Stimulated activated effector memory CD8-positive, alpha-beta T cell treated with anti-CD3 and anti-CD28 coated beads, Interleukin-12 subunit alpha, Interleukin-12 subunit beta, amount 100 ng/mL, for 72 hours (primary cell): ENCODE measurements around the gene STXBP5.
A peak's percentile ranks its signal among the peaks of the same experiment; 100 is the strongest.

Source experiments
- ATAC-seq: fragments of 150-1000 bp; cut with Tn5 transposase; 2 replicates; pipeline ENCODE4 v1.10.0; 2021
- DNase-seq, 2 donors: peaks; one replicate each; pipeline ENCODE4 v3.0.0; 2021 to 2022; ENCODE audit warnings: low spot score in 2 of 2
- H3K27ac Mint-ChIP-seq: one replicate; pipeline ENCODE4 v1.8.0; 2022; ENCODE audit warnings: mild to moderate bottlenecking, mixed read lengths
- H3K36me3 Mint-ChIP-seq: one replicate; pipeline ENCODE4 v1.8.0; 2022; ENCODE audit warnings: mild to moderate bottlenecking, mixed read lengths
- H3K4me1 Mint-ChIP-seq: one replicate; pipeline ENCODE4 v1.8.0; 2022; ENCODE audit warnings: mixed read lengths
- H3K4me3 Mint-ChIP-seq: one replicate; pipeline ENCODE4 v1.8.0; 2022; ENCODE audit warnings: mild to moderate bottlenecking, mixed read lengths
- H3K9me3 Mint-ChIP-seq: one replicate; pipeline ENCODE4 v1.8.0; 2022; ENCODE audit warnings: mixed read lengths

The STXBP5 gene

DNA sequence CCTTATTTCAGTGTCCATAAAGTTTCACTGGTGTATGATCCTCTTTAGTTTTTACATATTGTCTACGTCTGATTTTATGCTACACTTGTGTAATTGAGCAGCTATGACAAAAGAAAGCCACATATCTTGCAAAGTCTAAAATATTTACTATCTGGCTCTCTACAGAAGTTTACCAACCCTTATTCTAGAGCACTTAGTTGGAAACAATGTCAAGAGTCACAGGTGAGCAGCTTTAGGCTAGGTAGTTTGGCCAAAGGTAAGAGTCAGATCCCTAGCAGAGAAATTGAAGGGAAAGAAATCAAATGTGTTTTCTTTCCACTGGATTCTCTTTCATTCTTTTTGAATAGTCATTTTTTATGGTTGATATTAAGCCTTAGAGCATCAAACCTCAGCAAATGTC is 34.7 kb upstream of the STXBP5 start:
- H3K27ac Mint-ChIP-seq = no peak overlapping the region
- no peak for DNase-seq
- H3K9me3 Mint-ChIP-seq = no peaks in the 10 kb centered on the region
- no peaks in the 10 kb centered on the region for H3K4me1 Mint-ChIP-seq
- no peak for ATAC-seq
- H3K36me3 Mint-ChIP-seq = no peaks in the 10 kb centered on the region
- H3K4me3 Mint-ChIP-seq = no peak overlapping the region

DNA sequence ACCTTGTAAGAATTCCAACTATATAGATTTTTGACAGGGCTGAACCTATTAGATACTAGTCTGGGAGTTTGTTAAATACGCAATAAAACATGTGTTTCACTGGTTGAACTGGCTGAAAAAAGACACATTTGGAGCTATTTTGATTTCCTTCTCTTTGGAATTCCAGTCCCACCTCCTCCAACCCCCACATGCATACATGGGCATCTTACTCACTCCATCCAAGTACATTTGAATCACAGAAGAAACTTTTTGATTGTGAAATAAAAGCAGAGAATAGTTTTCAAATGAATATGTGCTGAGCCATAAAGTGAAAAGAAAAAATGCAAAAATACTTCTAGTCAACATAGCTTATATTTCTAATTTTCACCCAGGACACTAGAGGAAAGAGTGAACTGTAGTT is 33.9 kb upstream of the STXBP5 start:
- no peaks in the 10 kb centered on the region for H3K9me3 Mint-ChIP-seq
- H3K36me3 Mint-ChIP-seq = no peaks in the 10 kb centered on the region
- ATAC-seq (no peak), DNase-seq (no peak)
- no peak overlapping the region for H3K4me3 Mint-ChIP-seq
- no peak overlapping the region for H3K27ac Mint-ChIP-seq
- H3K4me1 Mint-ChIP-seq = no peaks in the 10 kb centered on the region

DNA sequence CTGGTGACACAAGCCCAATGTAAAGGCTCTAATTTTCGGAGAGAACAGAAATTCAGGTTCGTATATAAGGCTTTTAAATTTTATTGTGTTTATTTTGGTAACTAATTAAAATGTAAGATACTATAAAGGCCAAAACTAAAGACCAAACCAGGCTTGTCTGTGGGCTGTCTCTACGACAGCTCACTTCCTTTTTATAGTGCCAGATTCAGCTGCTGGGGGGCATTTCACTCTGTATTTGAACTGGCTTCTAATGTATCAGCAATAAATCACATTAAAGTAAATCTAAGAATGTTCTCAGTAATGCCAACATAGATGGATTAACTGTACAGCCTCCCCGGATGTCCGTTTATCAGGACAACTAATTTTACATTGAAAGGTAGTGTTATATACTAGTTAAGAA is 31.1 kb upstream of the STXBP5 start:
- Mint-ChIP-seq H3K27ac (no peak overlapping the region), H3K4me1 (no peaks in the 10 kb centered on the region), H3K9me3 (no peaks in the 10 kb centered on the region), H3K4me3 (no peak overlapping the region), H3K36me3 (no peaks in the 10 kb centered on the region)
- ATAC-seq = no peak
- DNase-seq = no peak

DNA sequence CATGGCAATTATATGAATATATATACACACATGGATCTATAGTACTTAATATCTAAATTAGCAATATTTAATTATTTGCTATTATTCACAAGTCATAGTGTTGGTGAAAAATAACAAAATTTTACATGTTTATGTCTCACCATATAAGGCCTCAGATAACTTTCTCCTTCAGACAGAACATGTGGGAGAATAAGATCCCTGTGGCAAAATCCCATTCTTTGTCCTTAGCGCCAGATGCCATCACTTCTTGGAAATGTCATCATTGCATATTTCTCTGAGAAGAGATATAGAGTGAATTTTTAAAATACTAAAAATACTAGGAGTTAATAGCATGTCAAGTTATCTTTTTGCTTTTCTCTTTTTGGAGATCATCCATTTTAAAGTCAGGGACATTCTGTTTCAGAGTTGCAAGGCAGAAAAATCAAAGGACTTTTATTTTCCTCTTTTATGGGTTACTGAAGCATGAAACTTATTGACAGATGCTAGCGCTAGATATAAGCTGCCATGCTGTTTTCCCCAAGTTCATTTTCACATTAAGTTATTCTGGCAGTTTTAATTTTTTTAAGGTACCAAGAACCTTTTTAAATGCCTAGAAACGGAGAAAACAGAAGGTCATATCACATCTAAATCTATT is 30.4 kb upstream of the STXBP5 start:
- DNase-seq (no peak), ATAC-seq (no peak)
- Mint-ChIP-seq H3K36me3 (no peaks in the 10 kb centered on the region), H3K4me1 (no peaks in the 10 kb centered on the region), H3K27ac (no peak overlapping the region), H3K9me3 (no peaks in the 10 kb centered on the region), H3K4me3 (no peak overlapping the region)

DNA sequence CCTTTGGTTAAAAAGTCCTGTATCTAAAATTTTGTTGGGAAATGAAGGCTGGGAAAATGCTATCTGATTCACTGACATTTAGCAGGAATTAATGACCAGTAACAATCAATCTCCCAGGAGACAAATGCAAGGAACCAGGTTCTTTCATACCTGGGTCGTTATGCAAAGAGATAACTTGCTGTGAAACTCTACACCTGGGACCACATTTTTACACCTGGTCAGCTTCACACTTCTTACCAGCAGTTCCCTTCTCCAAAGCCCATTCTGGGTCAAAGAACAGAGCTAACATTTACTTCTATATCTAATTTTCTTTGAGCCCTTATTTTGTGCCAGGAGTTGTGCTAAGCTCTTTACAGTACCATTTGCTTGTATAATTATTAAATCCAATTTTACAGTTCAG is 27.4 kb upstream of the STXBP5 start:
- no peak overlapping the region for H3K27ac Mint-ChIP-seq
- ATAC-seq (no peak), DNase-seq (no peak)
- H3K4me1 Mint-ChIP-seq = no peaks in the 10 kb centered on the region
- no peaks in the 10 kb centered on the region for H3K9me3 Mint-ChIP-seq
- H3K36me3 Mint-ChIP-seq = no peaks in the 10 kb centered on the region
- H3K4me3 Mint-ChIP-seq = no peak overlapping the region

DNA sequence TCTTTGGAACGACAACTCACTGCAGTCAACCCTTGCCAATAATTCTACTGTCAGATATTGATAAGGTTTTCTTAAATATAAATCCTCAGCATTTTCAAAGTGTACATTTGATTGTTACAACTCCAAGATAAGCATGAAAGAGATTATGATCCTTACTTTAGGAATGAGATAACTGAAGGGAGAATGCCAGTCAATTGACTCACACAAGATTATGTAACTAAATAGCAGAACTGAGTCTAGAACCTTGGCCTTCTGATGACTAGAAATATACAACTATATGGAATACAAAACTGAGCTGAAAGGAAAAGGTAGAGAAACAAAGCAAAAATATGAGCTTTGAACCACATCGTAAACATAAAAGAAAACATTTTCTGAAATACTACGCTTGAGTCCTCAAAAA is 26.9 kb upstream of the STXBP5 start:
- Mint-ChIP-seq H3K36me3 (no peaks in the 10 kb centered on the region), H3K9me3 (no peaks in the 10 kb centered on the region), H3K4me3 (no peak overlapping the region), H3K4me1 (no peaks in the 10 kb centered on the region), H3K27ac (no peak overlapping the region)
- ATAC-seq (no peak), DNase-seq (no peak)

DNA sequence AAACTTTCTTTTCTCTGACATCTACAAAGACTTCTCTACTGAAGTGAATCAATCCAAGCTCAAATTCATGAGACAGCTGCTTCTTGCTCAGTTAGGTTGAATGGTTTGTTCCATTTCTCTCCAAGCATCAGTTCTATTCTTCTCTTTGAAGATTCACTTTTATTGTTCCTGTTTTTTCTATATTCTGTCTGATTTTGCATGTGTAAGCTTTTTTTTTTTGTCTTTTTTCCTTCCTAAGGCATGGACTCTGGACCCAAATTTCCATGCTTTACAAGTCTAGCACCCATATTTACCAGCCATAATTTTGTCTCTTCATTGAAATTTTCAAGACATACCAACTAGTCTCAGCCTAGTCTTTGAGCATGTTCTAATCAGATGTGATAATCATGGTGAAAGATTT is 25.9 kb upstream of the STXBP5 start:
- Mint-ChIP-seq H3K4me1 (no peaks in the 10 kb centered on the region), H3K4me3 (no peak overlapping the region), H3K27ac (no peak overlapping the region), H3K9me3 (no peaks in the 10 kb centered on the region), H3K36me3 (no peaks in the 10 kb centered on the region)
- ATAC-seq (no peak), DNase-seq (no peak)

DNA sequence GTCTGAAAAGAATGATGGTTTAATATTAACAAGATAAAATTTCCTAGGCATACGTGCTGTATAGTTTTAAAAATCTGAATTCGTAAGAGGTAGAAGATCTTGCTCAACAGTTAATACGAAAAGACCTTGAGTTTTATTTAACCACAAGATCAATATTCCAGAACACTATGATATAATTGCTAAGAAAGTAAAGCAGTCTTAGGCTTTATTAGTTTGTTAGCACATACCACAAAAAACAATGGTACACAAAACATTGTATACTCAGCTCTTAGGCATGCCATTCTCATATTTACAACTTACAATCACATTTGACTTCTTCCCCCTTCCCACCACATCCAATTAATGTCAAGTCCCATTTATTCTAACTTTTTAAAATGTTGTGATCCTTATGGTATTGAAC is 24.4 kb upstream of the STXBP5 start:
- Mint-ChIP-seq H3K9me3 (no peaks in the 10 kb centered on the region), H3K4me3 (no peak overlapping the region), H3K27ac (no peak overlapping the region), H3K36me3 (no peaks in the 10 kb centered on the region), H3K4me1 (no peaks in the 10 kb centered on the region)
- DNase-seq (no peak), ATAC-seq (no peak)

DNA sequence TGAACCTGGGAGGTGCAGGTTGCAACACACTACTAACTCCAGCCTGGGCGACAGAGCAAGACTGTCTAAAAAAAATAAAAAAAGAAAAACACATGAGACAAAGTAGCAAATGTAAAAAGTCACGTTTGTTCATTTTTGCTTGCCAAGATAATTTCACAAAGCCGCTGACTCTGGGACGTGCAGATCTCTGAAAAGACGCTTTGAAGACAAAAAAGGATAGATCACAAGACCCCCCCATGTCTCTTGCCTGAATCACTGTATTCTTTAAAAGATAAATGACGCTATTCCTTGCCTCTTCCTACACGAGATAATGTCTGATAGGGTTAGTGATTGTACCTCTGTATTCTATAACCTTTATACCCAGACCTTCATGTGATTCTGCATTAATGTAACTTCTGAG is 23.3 kb upstream of the STXBP5 start:
- H3K27ac Mint-ChIP-seq = no peak overlapping the region

DNA sequence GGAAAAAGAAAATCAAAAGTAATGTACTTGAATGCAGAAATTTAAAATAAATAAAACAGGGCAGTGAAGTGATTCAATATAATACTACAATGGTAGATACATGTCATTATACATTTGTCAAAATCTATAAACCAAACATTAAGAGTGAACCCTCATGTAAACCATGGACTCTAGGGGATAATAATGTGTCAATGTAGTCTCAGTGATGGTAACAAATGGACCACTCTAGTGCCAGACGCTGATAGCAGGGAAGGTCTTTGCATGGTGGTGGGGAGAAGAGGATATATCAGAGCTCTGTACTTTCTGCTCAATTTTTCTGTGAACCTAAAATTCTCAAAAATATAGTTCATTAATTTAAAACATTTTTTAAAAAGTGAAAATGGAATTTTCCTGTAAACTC is 19.8 kb upstream of the STXBP5 start:
- H3K36me3 Mint-ChIP-seq = no peaks in the 10 kb centered on the region
- ATAC-seq (no peak), DNase-seq (no peak)
- H3K4me1 Mint-ChIP-seq = no peaks in the 10 kb centered on the region
- no peaks in the 10 kb centered on the region for H3K9me3 Mint-ChIP-seq
- no peak overlapping the region for H3K27ac Mint-ChIP-seq
- no peak overlapping the region for H3K4me3 Mint-ChIP-seq

More for the DNA sequence above, 23.3 kb upstream of the STXBP5 start:
- ATAC-seq (no peak), DNase-seq (no peak)
- no peak overlapping the region for H3K4me3 Mint-ChIP-seq
- H3K36me3 Mint-ChIP-seq = no peaks in the 10 kb centered on the region
- no peaks in the 10 kb centered on the region for H3K4me1 Mint-ChIP-seq
- no peaks in the 10 kb centered on the region for H3K9me3 Mint-ChIP-seq

DNA sequence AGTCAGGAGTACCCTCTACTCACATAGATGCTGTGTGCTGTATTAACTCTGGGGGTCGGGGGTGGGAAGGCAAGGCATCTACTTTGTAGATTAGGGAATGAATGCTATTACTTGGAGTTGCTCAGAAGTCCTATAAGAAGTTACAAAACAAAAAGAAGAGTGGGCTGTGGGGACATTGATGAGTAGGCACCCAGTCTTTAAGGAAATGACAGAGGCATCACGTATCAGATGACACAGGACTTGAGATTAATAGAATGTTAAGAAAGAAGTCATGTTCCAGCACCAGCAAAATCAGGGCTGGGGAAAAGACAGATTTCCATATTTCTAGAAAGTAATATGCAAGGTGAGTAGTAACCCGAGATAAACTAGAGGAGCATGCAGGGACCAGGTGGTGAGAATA is 19.0 kb upstream of the STXBP5 start:
- Mint-ChIP-seq H3K4me1 (no peaks in the 10 kb centered on the region), H3K4me3 (no peak overlapping the region), H3K9me3 (no peaks in the 10 kb centered on the region), H3K27ac (no peak overlapping the region), H3K36me3 (no peaks in the 10 kb centered on the region)
- ATAC-seq = no peak
- DNase-seq = no peak

DNA sequence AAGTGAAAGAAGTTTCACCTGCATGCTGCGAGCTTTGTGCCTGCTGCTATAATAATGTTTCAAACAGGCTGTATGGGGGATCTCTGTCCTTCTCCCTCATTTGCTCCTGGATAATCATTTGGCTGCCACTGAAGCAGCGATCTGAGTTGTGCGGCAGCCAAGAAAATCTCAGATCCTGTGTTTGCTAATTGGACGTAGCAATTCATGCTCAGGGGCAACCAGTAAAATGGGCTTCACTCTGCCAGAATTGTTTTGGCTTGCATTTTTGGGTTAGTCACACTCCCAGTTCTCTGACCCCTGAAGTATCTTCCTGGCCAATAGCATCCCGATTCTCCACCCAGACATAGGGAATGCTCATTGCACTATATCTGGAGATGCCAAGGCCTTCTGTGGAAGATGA is 13.7 kb upstream of the STXBP5 start:
- DNase-seq (no peak), ATAC-seq (no peak)
- no peak overlapping the region for H3K27ac Mint-ChIP-seq
- no peaks in the 10 kb centered on the region for H3K36me3 Mint-ChIP-seq
- H3K4me1 Mint-ChIP-seq = peaks cover 11% of the 10 kb centered on the region
- no peaks in the 10 kb centered on the region for H3K9me3 Mint-ChIP-seq
- no peak overlapping the region for H3K4me3 Mint-ChIP-seq

DNA sequence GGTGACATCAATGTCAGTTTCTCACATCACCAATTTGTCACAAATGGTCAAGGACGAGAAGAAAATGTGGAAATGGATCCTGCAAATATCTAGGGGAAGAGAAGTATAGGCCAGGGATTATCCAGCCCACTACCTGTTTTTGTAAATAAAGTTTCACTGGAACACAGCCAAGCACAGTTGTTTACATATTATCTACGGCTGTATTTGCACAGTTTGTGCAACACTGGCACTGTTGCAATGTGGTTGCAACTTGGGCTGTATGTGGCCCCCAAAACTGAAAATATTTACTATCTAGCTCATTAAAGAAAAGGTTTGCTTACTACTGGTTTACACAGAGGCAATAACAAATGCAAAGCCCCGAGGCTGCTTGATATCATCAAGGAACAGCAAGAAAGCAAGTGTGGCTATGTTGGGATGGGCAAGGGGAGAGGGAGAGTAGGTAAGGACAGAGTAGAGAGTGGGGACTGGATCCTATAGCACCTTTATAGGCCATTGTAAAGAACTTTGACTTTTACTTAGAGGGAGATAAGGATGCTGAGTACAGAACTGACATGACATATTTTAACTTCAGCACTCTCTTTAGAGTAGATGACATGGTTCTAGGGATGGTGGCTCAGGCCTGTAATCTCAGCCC is 11.8 kb upstream of the STXBP5 start:
- Mint-ChIP-seq H3K4me1 (peaks cover 20% of the 10 kb centered on the region), H3K4me3 (no peak overlapping the region), H3K36me3 (no peaks in the 10 kb centered on the region), H3K9me3 (no peaks in the 10 kb centered on the region), H3K27ac (no peak overlapping the region)
- no peak for ATAC-seq
- DNase-seq = no peak

DNA sequence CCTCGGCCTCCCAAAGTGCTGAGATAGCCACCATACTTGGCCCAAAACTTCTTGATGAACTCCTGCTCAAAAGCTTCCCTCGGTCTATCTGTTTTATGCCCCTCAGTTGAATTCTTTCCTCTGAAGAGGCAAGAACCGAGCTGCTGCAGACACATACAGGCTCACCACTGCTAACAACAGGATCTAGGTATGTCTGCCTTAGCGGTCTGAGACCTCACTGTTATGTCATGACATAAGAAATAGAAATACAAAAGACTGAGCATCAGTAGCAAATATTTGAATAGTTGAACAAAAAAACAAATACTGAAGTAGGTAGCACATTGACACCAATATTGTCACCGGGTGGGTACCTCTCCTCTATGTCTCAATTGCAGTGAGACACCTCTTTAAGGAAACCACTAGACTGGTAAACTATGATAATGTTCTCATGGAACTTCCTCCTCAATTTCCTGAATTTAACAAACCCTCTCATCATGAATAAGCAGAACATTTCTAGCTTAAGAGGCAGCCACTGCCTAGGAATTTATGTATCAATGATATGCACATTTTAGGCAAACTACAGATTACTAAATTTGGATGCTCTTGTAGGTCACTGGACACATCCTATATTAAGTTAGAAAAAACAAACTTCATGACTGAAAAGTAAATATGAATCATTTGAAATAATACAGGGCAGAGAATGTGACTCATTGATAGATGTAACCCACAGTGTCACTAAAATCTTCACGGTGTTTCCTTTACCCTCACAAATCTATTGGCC is 9.4 kb upstream of the STXBP5 start:
- Mint-ChIP-seq H3K4me3 (peak overlapping the region; percentile 38), H3K9me3 (no peaks in the 10 kb centered on the region), H3K4me1 (peaks cover 20% of the 10 kb centered on the region), H3K36me3 (no peaks in the 10 kb centered on the region), H3K27ac (peak overlapping the region; percentile 88)
- ATAC-seq (peak; percentile 91), DNase-seq (no peak)

DNA sequence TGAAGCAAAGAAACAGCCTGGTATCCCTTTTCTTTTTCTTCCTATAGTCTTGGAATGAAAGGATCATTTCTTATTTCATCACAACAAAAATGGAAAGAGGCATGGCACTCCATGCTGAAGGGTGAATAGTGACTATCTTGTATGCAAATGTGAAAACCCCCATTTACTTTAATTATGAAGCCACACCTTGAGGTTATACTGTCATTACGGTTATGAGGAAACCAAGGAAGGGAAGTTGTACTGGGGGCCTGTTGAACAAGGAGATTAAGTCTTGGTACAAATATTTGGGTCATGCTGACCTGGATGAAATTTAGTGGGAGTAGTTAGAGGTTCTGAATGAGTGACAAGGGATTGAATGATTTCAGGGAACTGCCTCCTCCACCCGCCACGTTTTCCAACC is 8.7 kb upstream of the STXBP5 start:
- H3K4me3 Mint-ChIP-seq = peak overlapping the region; percentile 38
- H3K27ac Mint-ChIP-seq = peak overlapping the region; percentile 88
- no peaks in the 10 kb centered on the region for H3K9me3 Mint-ChIP-seq
- no peaks in the 10 kb centered on the region for H3K36me3 Mint-ChIP-seq
- ATAC-seq (peak; percentile 69), DNase-seq (no peak)
- H3K4me1 Mint-ChIP-seq = peaks cover 20% of the 10 kb centered on the region

DNA sequence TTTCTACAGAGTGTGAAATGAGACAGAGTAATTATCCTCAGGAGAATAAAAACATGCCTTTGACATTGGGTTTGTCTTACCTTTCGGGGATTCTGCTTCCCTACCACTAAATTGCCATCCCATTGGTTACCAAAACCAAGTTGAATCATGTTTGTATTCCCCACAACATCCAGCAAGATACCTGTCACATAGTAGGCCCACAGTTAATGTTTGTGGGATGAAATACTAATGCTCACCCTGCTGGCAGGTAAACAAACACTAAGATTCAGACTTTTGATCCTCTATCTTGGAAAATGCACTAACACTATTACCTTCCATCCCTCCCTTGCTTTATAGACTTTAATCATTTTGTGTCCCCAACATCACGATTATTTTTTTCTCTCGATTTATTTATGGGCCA is 8.2 kb upstream of the STXBP5 start:
- Mint-ChIP-seq H3K27ac (peak overlapping the region; percentile 88), H3K4me1 (peaks cover 20% of the 10 kb centered on the region), H3K4me3 (peak overlapping the region; percentile 38), H3K36me3 (no peaks in the 10 kb centered on the region), H3K9me3 (no peaks in the 10 kb centered on the region)
- DNase-seq = no peak
- no peak for ATAC-seq
